ENCODE data around the gene HDAC1.
"Not testable (repeated sequence)": the region's sequence is repeated elsewhere in the genome, so short reads cannot be mapped to it uniquely, and the experiment has no call there.

The HDAC1 gene

GRCh38 chr1:32274646-32275340 is 17.1 kb upstream of the HDAC1 start:
- DNase-seq (ENCODE audit: low spot score): no peak

DNA sequence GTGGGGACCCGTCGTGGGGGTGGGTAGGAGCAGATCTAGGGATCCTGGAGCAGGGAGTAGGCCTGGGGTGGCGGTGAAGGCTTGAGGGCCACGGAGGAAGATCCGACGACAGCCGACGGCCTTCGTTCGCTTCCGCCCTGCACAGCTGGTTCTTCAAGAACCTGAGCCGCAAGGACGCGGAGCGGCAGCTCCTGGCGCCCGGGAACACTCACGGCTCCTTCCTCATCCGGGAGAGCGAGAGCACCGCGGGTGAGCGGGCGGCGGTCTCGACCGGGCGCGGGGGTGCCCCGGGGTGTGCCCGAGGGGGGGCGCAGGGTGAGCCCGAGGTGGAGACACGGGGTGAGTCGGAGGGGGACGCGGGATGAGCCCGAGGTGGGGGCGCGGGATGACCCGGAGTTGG is 16.5 kb upstream of the HDAC1 start:
- DNase-seq (ENCODE audit: low spot score): no peak

- DNase-seq (ENCODE audit: low spot score): no peak
These were observed 15.7 kb upstream of the HDAC1 start for GRCh38 chr1:32276032-32276782.

DNA sequence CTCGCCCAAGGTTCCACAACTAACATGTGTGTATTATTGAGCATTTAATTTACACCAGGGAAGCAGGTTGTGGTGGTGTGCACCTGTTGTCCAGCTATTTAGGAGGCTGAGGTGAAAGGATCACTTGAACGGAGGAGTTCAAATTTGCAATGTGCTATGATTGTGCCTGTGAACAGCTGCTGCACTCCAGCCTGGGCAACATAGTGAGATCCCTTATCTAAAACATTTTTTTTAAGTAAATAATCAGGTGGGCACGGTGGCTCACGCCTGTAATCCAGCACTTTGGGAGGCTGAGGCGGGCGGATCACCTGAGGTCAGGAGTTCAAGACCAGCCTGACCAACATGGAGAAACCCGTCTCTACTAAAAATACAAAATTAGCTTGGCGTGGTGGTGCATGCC is 7.1 kb upstream of the HDAC1 start:
- DNase-seq (ENCODE audit: low spot score): not testable (repeated sequence)

GRCh38 chr1:32285658-32286057 is 6.2 kb upstream of the HDAC1 start:
- no peak for DNase-seq (ENCODE audit: low spot score)

DNA sequence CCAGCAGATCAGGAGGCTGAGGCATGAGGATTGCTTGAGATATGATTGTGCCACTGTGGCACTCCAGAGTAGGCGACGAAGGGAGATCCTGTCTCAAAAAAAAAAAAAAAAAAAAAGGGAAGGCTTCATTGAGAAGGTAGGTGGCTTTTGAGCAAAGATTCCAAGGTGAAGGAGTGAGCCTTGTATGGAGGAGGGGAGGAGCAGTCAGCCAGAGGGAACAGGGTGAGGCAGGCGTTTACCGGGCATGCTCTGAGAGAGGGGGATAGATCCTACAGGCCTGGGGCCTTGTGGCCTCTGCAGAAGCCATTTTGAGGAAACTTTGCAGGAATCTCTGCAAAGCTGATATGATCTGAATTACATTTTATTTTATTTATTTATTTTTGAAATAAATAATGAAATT is 5.1 kb upstream of the HDAC1 start:
- no peak for DNase-seq (ENCODE audit: low spot score)

- DNase-seq (ENCODE audit: low spot score): no peak
These were observed 2.6 kb upstream of the HDAC1 start for GRCh38 chr1:32289256-32289655.

DNA sequence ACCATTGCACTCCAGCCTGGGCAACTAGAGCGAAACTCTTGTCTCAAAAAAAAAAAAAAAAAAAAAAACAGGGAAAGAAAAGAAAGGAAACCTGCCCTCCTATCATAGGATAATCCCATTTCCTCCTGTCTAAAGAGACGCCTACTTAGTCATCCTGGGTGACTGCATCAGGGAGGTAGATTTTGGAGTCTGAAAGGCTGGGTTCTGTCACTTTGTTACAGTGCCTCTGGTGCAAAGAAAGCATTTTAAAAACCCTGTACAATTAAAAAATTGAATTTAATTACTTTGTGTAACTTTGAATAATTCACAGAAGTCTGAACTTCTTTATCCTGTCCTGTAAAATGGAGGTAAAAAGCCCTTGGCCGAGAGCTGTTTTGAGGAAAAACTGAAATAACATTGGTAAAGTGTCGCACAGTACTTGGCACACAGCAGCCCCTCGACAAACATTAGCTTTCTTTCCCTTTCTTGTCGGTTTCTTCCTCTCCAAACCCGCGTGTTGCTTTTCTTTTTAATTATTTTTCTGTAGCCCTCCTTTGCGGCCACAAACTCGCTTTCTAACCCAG is 657 bp upstream of the HDAC1 start:
- peak; percentile 91 for DNase-seq (ENCODE audit: low spot score)

DNA sequence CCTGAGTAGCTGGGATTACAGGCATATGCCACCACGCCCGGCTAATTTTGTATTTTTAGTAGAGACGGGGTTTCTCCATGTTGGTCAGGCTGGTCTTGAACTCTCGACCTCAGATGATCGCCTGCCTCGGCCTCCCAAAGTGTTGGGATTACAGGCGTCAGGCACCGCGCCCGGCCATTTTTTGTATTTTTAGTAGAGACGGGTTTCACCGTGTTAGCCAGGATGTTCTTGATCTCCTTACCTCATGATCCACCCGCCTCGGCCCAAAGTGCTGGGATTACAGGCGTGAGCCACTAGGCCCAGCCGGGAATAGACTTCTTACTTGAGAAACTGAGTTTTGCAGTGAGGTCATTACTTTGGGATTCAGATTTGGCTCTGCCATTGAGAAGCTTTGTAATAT is 6.3 kb downstream of the HDAC1 start:
- DNase-seq (ENCODE audit: low spot score): not testable (repeated sequence)

DNA sequence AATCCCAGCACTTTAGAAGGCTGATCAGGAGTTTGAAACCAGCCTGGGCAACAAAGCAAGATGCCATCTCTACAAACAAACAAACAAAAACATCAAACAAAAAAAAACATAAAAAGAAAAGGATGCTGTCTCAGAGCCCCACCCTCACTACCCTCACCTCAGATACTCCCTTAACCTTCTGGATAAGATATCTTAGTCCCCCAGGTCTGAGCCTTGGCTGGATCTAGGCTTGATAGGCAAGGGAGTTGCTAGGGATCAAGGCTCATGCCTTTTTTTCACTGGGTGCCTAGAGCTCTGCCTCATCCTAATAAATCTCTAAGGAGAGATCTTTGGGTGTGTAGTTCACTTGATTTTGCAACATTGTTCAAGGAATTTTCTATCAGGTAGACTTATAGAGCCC is 7.4 kb downstream of the HDAC1 start:
- DNase-seq (ENCODE audit: low spot score): no peak

DNA sequence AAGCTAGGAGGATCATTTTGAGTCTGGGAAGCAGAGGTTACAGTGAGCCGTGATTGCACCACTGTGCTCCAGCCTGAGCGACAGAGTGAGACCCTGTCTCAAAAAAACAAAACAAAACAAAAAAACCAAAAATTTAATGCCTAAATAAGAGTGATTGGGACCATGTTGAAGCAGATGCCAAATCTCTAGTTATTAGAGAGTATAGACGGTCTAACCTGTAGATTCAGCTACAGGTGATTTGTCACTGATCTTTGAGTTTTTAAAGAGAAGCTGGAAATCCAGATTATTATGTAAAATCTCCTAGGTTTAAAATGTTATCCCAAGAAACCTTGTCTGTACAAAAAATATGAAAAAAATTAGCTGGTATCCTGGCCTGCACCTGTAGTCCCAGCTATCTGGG is 11.5 kb downstream of the HDAC1 start:
- no peak for DNase-seq (ENCODE audit: low spot score)

- DNase-seq (ENCODE audit: low spot score): no peak
These were observed 12.2 kb downstream of the HDAC1 start for GRCh38 chr1:32303997-32304622.

GRCh38 chr1:32305310-32305709 is 13.4 kb downstream of the HDAC1 start:
- no peak for DNase-seq (ENCODE audit: low spot score)

- DNase-seq (ENCODE audit: low spot score): no peak
These were observed 15.4 kb downstream of the HDAC1 start for GRCh38 chr1:32307324-32307723.

GRCh38 chr1:32309960-32310359 is 18.1 kb downstream of the HDAC1 start:
- DNase-seq (ENCODE audit: low spot score): no peak

- DNase-seq (ENCODE audit: low spot score): no peak
These were observed 20.0 kb downstream of the HDAC1 start for GRCh38 chr1:32311709-32312393.

- no peak for DNase-seq (ENCODE audit: low spot score)
These were observed 25.0 kb downstream of the HDAC1 start for GRCh38 chr1:32316903-32317277.

- DNase-seq (ENCODE audit: low spot score): no peak
These were observed 26.4 kb downstream of the HDAC1 start for GRCh38 chr1:32318127-32318869.

DNA sequence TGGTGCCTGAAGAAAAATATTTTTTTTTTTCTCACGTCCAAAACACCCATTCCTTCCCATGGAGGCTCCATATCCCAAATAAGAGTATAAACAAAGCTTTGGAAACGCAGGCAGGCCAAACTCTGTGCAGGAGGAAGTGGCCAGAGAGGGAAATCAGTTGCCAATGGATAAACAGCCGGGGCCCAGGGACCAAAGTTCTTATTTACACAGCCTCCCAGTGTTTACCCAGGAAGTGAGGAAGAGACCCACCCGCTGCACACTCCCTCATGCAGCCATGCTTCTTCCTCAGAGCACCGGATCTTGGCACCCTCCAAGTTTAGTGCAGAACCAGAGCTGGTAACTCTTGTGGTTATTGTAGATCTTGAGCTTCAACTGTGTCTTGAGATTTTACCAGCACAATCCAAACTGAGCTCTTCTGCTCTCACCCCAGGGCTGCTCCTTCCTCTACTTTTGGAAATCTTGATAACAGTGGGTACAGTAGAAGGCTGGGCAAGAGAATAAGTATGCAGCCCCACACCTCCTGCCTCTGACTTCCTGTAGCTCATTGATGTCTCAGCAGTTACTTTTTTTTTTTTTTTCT is 29.9 kb downstream of the HDAC1 start:
- DNase-seq (ENCODE audit: low spot score): no peak

- no peak for DNase-seq (ENCODE audit: low spot score)
These were observed 35.3 kb downstream of the HDAC1 start for GRCh38 chr1:32327204-32327603.

DNA sequence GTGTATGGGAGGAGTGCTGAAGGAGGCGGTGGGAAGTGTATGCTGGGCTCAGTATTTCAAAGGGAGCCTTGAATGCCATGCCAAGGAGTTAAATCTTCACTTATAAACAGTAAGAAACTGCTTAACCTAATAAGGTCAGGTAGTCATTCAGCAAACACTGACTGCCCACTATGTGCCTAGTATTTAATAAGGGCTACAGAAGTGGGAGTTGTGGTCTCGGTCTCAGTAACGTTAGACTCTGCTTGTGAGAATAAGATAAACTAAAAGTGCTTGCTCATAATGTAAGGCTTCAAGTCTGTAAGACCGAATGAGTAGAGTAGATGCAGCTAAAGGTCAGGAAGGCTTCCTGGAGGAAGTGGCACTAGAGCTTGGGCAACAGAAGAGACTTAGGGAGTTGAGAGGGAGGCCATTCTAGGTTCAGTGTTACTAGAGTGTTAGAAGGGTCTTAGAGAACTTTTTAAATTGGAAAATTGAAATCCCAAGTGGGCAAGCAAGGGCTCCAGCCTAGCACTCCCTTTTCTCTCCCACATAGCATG is 38.1 kb downstream of the HDAC1 start:
- no peak for DNase-seq (ENCODE audit: low spot score)
